ENCODE results near the gene B4GALT6.

B4GALT6 gene

DNA sequence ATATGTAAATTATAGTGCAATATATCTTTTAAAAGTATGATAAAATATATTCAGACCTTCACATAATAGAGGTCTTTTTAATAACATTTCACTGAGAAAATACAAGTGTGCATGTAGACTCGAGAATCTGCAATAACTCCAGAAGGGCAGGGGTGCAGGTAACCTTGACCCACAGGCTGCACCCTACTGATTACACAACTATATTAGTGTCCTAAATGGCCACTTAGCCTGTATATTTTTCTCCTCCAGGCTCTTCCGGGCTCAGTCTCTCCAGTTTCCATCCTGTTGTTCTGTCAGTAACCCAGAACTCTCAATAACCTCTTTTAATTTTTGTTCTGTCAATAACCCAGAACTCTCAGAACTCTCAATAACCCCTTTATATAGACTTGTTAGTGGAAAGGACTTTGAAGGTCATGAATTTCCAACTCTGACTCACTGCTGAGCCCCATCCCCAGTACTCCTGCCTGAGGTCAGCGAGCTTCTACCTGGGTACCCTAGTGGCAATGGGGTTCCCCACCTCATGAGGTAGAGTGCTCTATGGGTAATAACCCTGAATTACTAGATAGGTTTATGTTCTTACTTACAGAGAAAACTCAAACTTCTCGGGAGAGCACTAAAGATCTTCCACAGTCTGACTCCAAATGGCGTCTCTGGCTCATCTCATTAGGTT lies 101.1 kb downstream of the B4GALT6 start:
- Histone ChIP-seq H3K27me3 (ENCODE audit: control insufficient read depth in 1 of 2, insufficient read depth in 2 of 2, low read length in 2 of 2) (no peaks in the 10 kb centered on the region), H3K36me3 (ENCODE audit: insufficient read depth, low read length) (no peaks in the 10 kb centered on the region), H3K27ac (ENCODE audit: low read depth, low read length) (no peak overlapping the region), H3K4me3 (ENCODE audit: low read depth in 1 of 2, low read length in 2 of 2) (no peak overlapping the region), H3K9ac (ENCODE audit: low read length) (no peak overlapping the region), H3K4me1 (ENCODE audit: insufficient read depth, low read length) (peaks cover 8% of the 10 kb centered on the region), H3K9me3 (ENCODE audit: low read length) (no peaks in the 10 kb centered on the region)

DNA sequence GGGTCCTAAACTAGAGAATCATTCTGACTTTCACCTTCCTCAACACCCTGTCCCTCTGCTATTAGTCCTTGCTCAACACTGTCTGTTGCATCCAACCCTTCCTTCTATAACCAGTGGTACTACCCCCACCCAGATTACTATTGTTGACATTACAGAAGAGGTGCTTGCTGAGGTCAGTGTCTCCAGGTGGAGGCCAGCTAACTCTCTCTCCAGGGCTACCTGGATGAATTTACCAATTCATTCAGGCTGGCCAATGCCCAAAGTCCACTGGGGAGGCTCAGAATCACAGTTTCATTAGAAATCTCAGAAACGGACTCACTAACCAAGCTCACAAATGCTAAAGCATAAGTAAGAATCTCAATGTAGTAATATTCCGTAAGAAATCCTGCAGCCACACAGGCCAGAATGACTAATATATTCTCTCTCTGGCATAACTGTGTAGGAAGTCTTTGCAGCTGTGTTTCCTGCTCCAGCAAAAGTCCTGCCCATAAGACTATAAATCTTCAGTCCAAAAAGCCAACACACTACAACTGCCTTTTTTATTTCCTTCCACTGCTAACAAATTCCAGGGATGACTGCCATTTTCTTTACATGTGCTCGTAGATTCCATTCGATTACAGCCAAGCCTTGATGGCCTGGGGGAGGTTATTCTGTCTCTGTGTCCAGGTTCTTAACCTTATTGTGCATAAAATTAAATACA lies 102.7 kb downstream of the B4GALT6 start:
- H3K9ac ChIP-seq (ENCODE audit: low read length): no peak overlapping the region
- peaks cover 8% of the 10 kb centered on the region for H3K4me1 ChIP-seq (ENCODE audit: insufficient read depth, low read length)
- H3K27me3 ChIP-seq (ENCODE audit: control insufficient read depth in 1 of 2, insufficient read depth in 2 of 2, low read length in 2 of 2): no peaks in the 10 kb centered on the region
- no peak overlapping the region for H3K4me3 ChIP-seq (ENCODE audit: low read depth in 1 of 2, low read length in 2 of 2)
- H3K27ac ChIP-seq (ENCODE audit: low read depth, low read length): no peak overlapping the region
- no peaks in the 10 kb centered on the region for H3K36me3 ChIP-seq (ENCODE audit: insufficient read depth, low read length)
- H3K9me3 ChIP-seq (ENCODE audit: low read length): no peaks in the 10 kb centered on the region

DNA sequence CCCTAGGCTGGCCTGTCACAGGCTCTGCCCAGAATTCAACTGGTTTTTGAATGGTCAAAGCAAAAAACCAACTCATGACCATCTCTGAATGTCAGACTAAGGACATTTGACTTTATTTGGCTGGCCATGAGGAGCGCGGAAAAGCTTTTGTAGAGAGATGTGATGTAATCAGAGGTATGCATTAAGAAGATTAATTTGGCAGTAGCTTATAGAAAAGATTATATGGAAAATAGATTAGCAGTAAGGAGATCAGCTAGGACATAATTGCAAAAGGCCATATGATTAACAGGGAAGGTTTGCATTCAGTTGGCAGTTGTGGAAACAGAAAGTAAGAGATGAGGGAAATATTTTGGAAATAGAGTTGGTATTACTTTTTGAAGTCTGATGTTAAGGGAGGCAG lies 105.0 kb downstream of the B4GALT6 start:
- Histone ChIP-seq H3K9ac (ENCODE audit: low read length) (no peak overlapping the region), H3K9me3 (ENCODE audit: low read length) (no peaks in the 10 kb centered on the region), H3K4me1 (ENCODE audit: insufficient read depth, low read length) (peaks cover 8% of the 10 kb centered on the region), H3K36me3 (ENCODE audit: insufficient read depth, low read length) (no peaks in the 10 kb centered on the region), H3K27ac (ENCODE audit: low read depth, low read length) (no peak overlapping the region), H3K27me3 (ENCODE audit: control insufficient read depth in 1 of 2, insufficient read depth in 2 of 2, low read length in 2 of 2) (no peaks in the 10 kb centered on the region), H3K4me3 (ENCODE audit: low read depth in 1 of 2, low read length in 2 of 2) (no peak overlapping the region)

DNA sequence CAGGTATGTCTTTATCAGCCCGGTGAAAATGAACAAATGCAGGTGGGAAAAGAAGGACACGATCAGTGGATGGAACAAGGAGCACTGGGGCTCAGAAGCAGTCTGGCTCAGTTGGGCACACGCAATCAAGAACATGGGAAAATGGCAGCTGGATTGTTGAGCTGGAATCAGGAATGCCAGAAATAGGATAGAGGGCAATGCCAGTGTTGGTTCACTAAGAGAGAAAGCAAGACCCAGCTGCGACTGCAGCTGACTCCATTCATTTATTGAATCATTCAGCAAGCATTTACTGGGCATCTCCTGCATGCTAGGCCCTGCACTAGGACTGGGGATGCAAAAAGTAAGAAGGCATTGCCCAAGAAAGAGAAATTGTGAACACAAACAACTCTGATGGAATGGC lies 106.3 kb downstream of the B4GALT6 start:
- no peaks in the 10 kb centered on the region for H3K27me3 ChIP-seq (ENCODE audit: control insufficient read depth in 1 of 2, insufficient read depth in 2 of 2, low read length in 2 of 2)
- no peak overlapping the region for H3K9ac ChIP-seq (ENCODE audit: low read length)
- H3K9me3 ChIP-seq (ENCODE audit: low read length): no peaks in the 10 kb centered on the region
- no peak overlapping the region for H3K27ac ChIP-seq (ENCODE audit: low read depth, low read length)
- H3K4me3 ChIP-seq (ENCODE audit: low read depth in 1 of 2, low read length in 2 of 2): no peak overlapping the region
- peaks cover 8% of the 10 kb centered on the region for H3K4me1 ChIP-seq (ENCODE audit: insufficient read depth, low read length)
- H3K36me3 ChIP-seq (ENCODE audit: insufficient read depth, low read length): no peaks in the 10 kb centered on the region

DNA sequence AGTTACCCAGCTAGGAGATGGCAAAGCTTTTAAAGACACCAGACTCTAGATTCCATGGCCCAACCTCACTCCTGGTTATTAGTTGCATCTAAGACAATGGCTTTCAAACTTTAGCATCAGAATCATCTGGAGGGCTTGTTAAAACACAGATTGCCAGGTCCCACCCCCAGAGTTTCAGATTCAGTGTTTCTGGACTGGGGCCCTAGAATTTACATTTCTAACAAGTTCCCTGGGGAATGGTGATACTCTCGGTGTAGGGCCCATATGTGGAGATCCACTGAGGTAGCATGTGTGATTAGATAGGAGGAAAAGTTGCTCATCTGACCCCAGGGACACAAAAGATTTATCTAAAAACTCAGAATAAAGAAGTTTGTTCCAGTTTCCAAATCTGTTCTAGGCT lies 107.2 kb downstream of the B4GALT6 start:
- H3K36me3 ChIP-seq (ENCODE audit: insufficient read depth, low read length): no peaks in the 10 kb centered on the region
- H3K27me3 ChIP-seq (ENCODE audit: control insufficient read depth in 1 of 2, insufficient read depth in 2 of 2, low read length in 2 of 2): no peaks in the 10 kb centered on the region
- H3K4me1 ChIP-seq (ENCODE audit: insufficient read depth, low read length): peaks cover 8% of the 10 kb centered on the region
- no peak overlapping the region for H3K4me3 ChIP-seq (ENCODE audit: low read depth in 1 of 2, low read length in 2 of 2)
- no peaks in the 10 kb centered on the region for H3K9me3 ChIP-seq (ENCODE audit: low read length)
- H3K27ac ChIP-seq (ENCODE audit: low read depth, low read length): no peak overlapping the region
- no peak overlapping the region for H3K9ac ChIP-seq (ENCODE audit: low read length)

DNA sequence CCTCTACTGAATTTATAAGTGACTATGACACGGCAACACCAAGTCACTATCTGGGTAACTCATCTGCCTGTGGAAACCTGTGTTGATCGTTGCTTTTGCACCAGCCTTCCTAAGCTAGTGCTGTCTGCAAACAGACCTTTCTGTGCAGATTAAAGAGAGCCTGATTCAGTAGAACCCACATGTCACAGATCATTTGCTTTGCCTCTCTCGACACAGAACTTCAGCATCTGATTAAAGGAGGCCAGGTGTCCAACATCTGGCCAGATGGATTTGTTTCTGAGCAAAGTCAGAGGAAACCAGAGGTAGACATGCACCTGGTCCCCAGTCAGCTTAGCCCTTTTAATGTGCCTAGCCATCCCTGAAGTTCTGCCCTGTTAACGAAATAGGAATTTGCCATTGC lies 107.7 kb downstream of the B4GALT6 start:
- no peak overlapping the region for H3K9ac ChIP-seq (ENCODE audit: low read length)
- H3K4me3 ChIP-seq (ENCODE audit: low read depth in 1 of 2, low read length in 2 of 2): no peak overlapping the region
- H3K36me3 ChIP-seq (ENCODE audit: insufficient read depth, low read length): no peaks in the 10 kb centered on the region
- H3K27ac ChIP-seq (ENCODE audit: low read depth, low read length): no peak overlapping the region
- H3K27me3 ChIP-seq (ENCODE audit: control insufficient read depth in 1 of 2, insufficient read depth in 2 of 2, low read length in 2 of 2): no peaks in the 10 kb centered on the region
- H3K4me1 ChIP-seq (ENCODE audit: insufficient read depth, low read length): peaks cover 3% of the 10 kb centered on the region
- H3K9me3 ChIP-seq (ENCODE audit: low read length): no peaks in the 10 kb centered on the region

DNA sequence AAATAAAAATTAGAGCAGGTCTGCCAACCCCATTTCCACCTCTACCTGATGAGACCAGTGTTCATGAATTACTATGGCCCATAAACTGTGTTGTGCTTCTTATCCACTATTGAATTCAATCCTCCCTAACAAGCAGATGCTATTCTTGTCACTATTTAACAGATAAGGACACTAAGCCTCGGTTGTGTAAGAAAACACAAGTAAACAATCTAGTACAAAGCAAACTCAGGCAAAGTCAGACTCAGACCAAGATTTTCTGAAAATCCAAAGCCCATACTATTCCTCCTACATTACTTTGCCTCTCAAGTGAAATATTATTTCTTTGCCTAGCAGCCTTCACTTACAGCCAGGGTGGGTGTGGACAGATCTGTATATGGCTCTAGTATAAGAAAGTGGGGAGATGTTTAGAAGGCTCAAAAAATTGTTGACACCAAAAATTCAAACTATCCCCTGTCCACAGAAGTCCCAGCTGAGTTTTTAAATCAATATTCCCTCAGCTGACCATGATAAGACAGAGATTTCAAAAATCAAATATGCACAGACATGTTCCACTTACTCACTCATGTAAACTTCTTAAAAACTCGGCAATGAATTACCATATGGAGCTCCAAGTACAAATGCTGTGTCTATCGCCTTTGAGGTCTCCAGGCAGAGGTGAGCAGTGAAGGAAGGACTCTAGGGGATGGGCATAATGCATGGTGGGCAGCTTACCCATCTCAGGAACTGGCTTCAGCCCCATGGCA lies 108.7 kb downstream of the B4GALT6 start:
- Histone ChIP-seq H3K27ac (ENCODE audit: low read depth, low read length) (no peak overlapping the region), H3K9me3 (ENCODE audit: low read length) (no peaks in the 10 kb centered on the region), H3K4me1 (ENCODE audit: insufficient read depth, low read length) (no peaks in the 10 kb centered on the region), H3K4me3 (ENCODE audit: low read depth in 1 of 2, low read length in 2 of 2) (no peak overlapping the region), H3K9ac (ENCODE audit: low read length) (no peak overlapping the region), H3K27me3 (ENCODE audit: control insufficient read depth in 1 of 2, insufficient read depth in 2 of 2, low read length in 2 of 2) (no peaks in the 10 kb centered on the region), H3K36me3 (ENCODE audit: insufficient read depth, low read length) (no peaks in the 10 kb centered on the region)

DNA sequence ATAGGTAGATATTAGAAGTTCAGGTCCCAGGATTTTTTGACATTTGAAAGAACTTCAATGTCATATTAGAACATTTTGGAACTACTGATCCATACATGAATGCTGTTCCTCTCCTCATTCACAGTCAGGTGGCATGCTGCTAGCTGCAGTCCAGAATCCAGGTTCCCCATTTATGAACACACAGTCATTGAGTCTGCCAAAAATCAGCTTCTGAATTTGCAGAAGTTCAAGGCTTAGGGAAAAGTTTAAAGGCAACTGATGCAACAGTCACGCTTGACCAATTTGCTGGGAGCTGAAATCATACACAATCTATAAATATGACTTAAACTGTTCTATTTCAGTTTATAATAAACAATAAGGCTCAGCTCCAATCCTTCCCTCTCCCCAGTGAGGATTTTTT lies 110.0 kb downstream of the B4GALT6 start:
- Histone ChIP-seq H3K36me3 (ENCODE audit: insufficient read depth, low read length) (no peaks in the 10 kb centered on the region), H3K4me3 (ENCODE audit: low read depth in 1 of 2, low read length in 2 of 2) (no peak overlapping the region), H3K4me1 (ENCODE audit: insufficient read depth, low read length) (no peaks in the 10 kb centered on the region), H3K27me3 (ENCODE audit: control insufficient read depth in 1 of 2, insufficient read depth in 2 of 2, low read length in 2 of 2) (no peaks in the 10 kb centered on the region), H3K27ac (ENCODE audit: low read depth, low read length) (no peak overlapping the region), H3K9me3 (ENCODE audit: low read length) (no peaks in the 10 kb centered on the region), H3K9ac (ENCODE audit: low read length) (no peak overlapping the region)

Measured in muscle layer of colon (tissue), 2 donors.